Middle frontal gyrus (tissue), 1 donor: ENCODE data around the gene ATG7.
"Not testable (repeated sequence)": the region's sequence is repeated elsewhere in the genome, so short reads cannot be mapped to it uniquely, and the experiment has no call there.

Experiments
- DNase-seq: peaks from one replicate; pipeline ENCODE4 v3.0.0-alpha.2; 2015; ENCODE audit warnings: low spot score; ENCODE audit errors: extremely low spot score

Gene ATG7

GRCh38 chr3:11498646-11499045, 226.4 kb downstream of the ATG7 start:
- DNase-seq = no peak

- DNase-seq = no peak
Measured at GRCh38 chr3:11499144-11499543, 226.9 kb downstream of the ATG7 start.

- not testable (repeated sequence) for DNase-seq
Measured at GRCh38 chr3:11502413-11502812, 230.2 kb downstream of the ATG7 start.

GRCh38 chr3:11507719-11508118, 235.5 kb downstream of the ATG7 start:
- no peak for DNase-seq

GRCh38 chr3:11508346-11509172, 236.4 kb downstream of the ATG7 start:
- no peak for DNase-seq

- DNase-seq = no peak
Measured at GRCh38 chr3:11509173-11510000, 237.2 kb downstream of the ATG7 start.

- no peak for DNase-seq
Measured at GRCh38 chr3:11510001-11510340, 237.8 kb downstream of the ATG7 start.

- no peak for DNase-seq
Measured at GRCh38 chr3:11510356-11510755, 238.2 kb downstream of the ATG7 start.

GRCh38 chr3:11511606-11512005, 239.4 kb downstream of the ATG7 start:
- DNase-seq = not testable (repeated sequence)

- DNase-seq = not testable (repeated sequence)
Measured at GRCh38 chr3:11513125-11513816, 241.1 kb downstream of the ATG7 start.

GRCh38 chr3:11513817-11514135, 241.6 kb downstream of the ATG7 start:
- DNase-seq = no peak

- no peak for DNase-seq
Measured at GRCh38 chr3:11514191-11514821, 242.1 kb downstream of the ATG7 start.

GRCh38 chr3:11517601-11518000, 245.4 kb downstream of the ATG7 start:
- DNase-seq = no peak

- no peak for DNase-seq
Measured at GRCh38 chr3:11521167-11521566, 249.0 kb downstream of the ATG7 start.

- no peak for DNase-seq
Measured at GRCh38 chr3:11522398-11522715, 250.2 kb downstream of the ATG7 start.

GRCh38 chr3:11522953-11523571, 250.9 kb downstream of the ATG7 start:
- no peak for DNase-seq

- DNase-seq = no peak
Measured at GRCh38 chr3:11523572-11524101, 251.4 kb downstream of the ATG7 start.

GRCh38 chr3:11526121-11526520, 253.9 kb downstream of the ATG7 start:
- not testable (repeated sequence) for DNase-seq

- no peak for DNase-seq
Measured at GRCh38 chr3:11529281-11529680, 257.1 kb downstream of the ATG7 start.

- DNase-seq = no peak
Measured at GRCh38 chr3:11530153-11530721, 258.0 kb downstream of the ATG7 start.

- DNase-seq = no peak
Measured at GRCh38 chr3:11532931-11533391, 260.8 kb downstream of the ATG7 start.
